Measurements from ENCODE around the gene S100B. TPM values are rescaled to one million over a fixed set of nuclear protein-coding genes. Genes with fewer than 3 reads are reported as not detected.

The S100B gene
- total RNA-seq, 4 donors from 2014 or later = 143 to 298 (median 168) TPM

GRCh38 chr21:46564391-46564790 lies 40.5 kb downstream of the S100B start:
- TF ChIP-seq, protein P1, sequence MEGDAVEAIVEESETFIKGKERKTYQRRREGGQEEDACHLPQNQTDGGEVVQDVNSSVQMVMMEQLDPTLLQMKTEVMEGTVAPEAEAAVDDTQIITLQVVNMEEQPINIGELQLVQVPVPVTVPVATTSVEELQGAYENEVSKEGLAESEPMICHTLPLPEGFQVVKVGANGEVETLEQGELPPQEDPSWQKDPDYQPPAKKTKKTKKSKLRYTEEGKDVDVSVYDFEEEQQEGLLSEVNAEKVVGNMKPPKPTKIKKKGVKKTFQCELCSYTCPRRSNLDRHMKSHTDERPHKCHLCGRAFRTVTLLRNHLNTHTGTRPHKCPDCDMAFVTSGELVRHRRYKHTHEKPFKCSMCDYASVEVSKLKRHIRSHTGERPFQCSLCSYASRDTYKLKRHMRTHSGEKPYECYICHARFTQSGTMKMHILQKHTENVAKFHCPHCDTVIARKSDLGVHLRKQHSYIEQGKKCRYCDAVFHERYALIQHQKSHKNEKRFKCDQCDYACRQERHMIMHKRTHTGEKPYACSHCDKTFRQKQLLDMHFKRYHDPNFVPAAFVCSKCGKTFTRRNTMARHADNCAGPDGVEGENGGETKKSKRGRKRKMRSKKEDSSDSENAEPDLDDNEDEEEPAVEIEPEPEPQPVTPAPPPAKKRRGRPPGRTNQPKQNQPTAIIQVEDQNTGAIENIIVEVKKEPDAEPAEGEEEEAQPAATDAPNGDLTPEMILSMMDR (IDR thresholded peaks at IDR 0.05; ENCODE audit: low read depth) = no peak

DNA sequence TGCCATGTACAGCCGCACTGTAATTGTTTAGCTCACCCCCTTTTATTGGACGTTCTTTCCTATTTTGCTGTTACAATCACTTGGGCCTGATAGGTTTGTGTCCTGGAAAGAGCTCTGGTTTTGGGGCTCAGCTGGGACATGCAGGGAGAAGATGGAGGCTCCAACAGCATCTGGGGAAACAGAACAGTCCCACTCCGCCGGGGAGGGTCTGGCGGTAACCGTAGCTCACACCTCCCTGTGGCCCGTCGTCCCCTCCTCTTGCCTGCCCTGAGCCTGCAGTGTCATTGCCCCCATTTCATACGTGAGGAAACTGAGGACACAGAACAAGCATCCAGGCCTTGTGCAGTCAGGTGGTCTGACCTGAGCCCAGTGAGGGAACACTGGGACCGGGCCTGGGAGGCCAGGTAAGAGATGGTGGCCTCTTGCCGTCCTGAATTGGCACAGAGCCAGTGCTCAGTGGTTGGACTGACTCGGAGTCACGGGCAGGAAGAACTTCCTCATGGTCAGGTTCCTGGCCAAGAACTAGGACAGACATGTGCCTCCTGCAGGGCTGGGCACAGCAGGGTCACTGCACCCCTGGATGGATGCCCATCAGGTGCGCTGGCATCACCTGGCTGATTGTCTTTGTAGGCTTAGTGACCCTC lies 41.8 kb downstream of the S100B start:
- TF ChIP-seq, protein P1 (IDR thresholded peaks at IDR 0.05; ENCODE audit: low read depth) = no peak

DNA sequence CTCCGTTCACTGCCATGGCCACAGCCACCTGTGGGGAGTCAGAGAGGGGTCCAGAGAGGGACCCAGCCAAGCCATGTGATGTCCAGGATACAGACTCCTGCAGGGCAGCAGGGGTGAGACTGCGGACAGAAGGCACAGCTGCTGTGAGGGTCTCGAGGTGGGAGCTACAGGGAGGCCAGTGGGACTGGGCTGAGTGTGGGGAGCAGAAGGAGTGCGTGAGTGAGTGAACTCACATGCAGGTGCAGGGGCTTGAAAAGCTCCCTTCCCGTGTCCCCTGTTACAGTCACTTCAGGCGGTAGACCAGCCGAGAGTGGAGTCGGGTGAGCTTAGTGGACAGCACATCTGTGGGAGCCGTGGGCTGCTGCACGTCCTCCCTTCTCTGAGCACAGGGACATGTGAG lies 42.4 kb downstream of the S100B start:
- TF ChIP-seq, protein P1 (IDR thresholded peaks at IDR 0.05; ENCODE audit: low read depth) = no peak

DNA sequence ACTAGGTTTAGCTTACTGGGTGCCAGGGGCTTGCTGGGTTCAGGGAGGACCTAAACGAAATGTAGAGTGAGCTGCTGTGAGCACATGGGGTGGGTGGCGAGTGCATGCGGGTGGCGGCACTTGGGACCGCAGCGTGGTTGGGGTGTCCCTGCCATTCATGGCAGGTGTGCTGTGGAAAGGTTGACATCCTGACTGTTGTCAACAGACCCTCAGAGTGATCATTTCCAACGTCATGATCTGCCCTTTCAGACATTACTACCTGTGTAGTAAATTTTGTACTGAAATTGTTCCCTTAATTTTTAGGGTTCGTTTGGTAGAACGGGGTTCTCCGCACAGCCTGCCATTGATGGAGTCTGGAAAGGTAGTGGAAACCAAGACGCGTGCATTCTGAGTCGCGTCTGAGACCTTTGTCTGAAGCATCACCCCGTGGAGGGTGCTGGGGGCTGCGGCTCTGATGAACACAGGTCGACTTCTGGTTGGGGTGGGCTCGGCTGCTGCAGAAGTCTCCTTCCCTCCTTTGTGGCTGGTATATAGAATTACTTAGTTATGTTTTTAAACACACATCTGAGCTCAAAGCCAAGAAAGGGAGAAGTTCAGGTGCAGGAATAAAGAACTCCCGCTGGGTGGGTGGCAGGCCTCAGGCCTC lies 43.3 kb downstream of the S100B start:
- TF ChIP-seq, protein P1 (IDR thresholded peaks at IDR 0.05; ENCODE audit: low read depth) = no peak

DNA sequence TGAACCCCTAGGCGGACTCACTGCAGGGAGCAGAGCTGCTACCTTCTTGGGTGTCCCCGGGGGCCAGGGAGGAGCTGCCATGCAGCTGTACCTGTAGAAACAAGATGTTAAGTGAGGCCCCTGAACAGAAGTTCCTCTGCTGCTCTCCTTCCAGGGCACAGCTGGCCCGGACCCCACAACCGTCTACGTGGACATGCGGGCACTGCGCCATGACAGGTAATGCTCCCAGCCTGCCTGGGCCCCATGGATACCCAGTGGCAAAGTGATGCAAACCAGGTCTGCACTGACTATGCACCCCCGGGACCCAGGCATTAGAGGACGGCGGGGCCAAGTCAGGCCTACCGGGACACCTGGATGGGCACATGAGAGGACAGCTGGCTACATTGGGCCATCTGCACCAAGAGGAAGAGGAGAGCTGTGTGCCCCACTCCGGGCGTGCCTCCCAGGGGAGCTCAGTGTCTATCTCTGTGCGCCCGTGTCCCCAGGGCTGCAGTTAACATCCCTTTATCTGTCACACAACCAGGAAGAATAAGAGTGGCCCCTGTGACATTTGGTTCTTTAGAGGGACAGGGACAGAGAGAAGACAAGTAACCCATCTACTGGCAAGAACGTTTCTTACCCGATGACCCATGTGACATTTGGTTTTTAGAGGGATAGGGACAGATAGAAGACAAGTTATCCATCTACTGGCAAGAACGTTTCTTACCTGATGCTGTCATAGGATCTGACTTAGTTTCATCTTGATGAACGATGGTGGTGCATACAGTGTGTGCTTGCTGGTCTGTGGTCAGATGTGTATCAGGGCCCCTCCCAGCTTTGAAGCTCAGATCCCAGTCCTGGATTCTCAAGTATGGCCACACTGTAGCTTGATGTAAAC lies 44.1 kb downstream of the S100B start:
- TF ChIP-seq, protein P1 (IDR thresholded peaks at IDR 0.05; ENCODE audit: low read depth) = no peak

DNA sequence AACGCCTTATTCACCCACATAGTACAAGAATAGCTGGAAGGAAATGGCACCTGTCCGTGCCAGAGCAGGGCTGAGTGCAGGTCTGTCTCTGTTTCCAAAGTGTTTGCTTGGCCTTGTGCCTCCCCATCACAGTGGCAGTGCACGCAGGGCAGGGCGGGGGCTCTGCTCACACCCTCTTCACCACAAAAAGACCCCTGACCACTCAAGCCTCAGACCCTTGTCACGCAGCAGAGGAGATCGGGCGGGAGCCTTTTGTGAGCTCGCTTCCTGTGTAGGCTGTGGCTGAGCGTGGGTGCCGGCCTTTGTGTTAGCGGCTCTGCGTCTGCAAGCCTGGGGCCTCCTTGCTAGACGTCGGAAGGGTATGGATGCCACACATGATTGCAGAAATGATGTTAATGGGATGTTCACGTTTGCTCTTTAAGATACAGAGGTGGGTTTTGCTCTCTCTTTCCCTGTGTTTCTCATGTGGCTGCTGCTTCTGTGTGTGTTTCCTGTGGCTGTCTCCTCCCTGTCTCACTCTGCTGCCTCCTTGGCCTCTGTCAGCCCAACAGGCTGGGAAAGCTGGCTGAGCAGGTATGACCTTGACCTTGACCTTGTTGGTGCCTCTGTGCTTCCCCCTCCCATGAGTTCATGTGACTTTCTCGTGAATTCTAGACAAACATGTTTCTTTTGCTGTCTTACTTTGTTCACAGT lies 45.4 kb downstream of the S100B start:
- TF ChIP-seq, protein P1 (IDR thresholded peaks at IDR 0.05; ENCODE audit: low read depth) = no peak

Measured in subcutaneous adipose tissue (tissue), 4 donors.